WTC11 (cell line): ENCODE data around the gene YTHDC1.

Source experiments
- CTCF ChIP-seq: fragments of 200-600 bp; IDR thresholded peaks from 2 replicates; pipeline ENCODE4 v1.8.0; 2022; ENCODE audit warnings: antibody characterized with exemption
- JUN ChIP-seq: sonication (generic); formaldehyde crosslinking; IDR thresholded peaks from 2 replicates; pipeline ENCODE4 v1.8.0; 2023; ENCODE audit warnings: mild to moderate bottlenecking, missing genetic modification reagents
- STAT6 ChIP-seq: sonication (generic); formaldehyde crosslinking; conservative IDR thresholded peaks from 2 replicates; pipeline ENCODE4 v1.8.1; 2023; ENCODE audit warnings: mild to moderate bottlenecking, low read depth, missing genetic modification reagents, moderate library complexity

- TF ChIP-seq CTCF: no peak
- no peak for TF ChIP-seq JUN
- TF ChIP-seq STAT6 (CRISPR knock-in tag): no peak
Observed at GRCh38 chr4:68391436-68391835, 41.5 kb upstream of the YTHDC1 start.
